IMR-90 (cell line): ENCODE data around the gene UBE2E2. TPM values are rescaled to one million over a fixed set of nuclear protein-coding genes. Genes with fewer than 3 reads are reported as not detected.

ENCODE experiments used
- ATAC-seq: fragments of 200-7000 bp; cut with Tn5 transposase; 2 replicates; pipeline ENCODE4 v1.9.1; 2020; ENCODE audit warnings: low read depth, mild to moderate bottlenecking, moderate library complexity
- BruUV-seq: library from RNA; stranded (reverse); fragments of 400-500 nt; replicated peaks from 2 replicates; lab custom pipeline; 2021; lab: Mats Ljungman, UMichigan
- CTCF ChIA-PET: fragments of 300-600 bp; formaldehyde crosslinking; extraction: SDS; loops from one replicate; lab custom pipeline; 2021; ENCODE audit warnings: antibody characterized with exemption; lab: Yijun Ruan, JAX
- POLR2A ChIA-PET: fragments of 300-600 bp; sonication (Branson Sonifier 250); formaldehyde crosslinking; loops from one replicate; lab custom pipeline; 2022; ENCODE audit warnings: antibody characterized with exemption; ENCODE audit not compliant: unreplicated experiment; lab: Charles Lee
- DNase-seq: peaks from one replicate; pipeline ENCODE4 v3.0.0; 2013
- H2AFZ ChIP-seq: replicated peaks from 2 replicates; pipeline ENCODE3; 2013; ENCODE audit warnings: low read length, mild to moderate bottlenecking; ENCODE audit not compliant: poor library complexity
- H2AK5ac ChIP-seq: 2 replicates; pipeline ENCODE4 v1.6.1; 2013; ENCODE audit warnings: low read depth, low read length, inconsistent platforms
- H2AK9ac ChIP-seq: replicated peaks from 2 replicates; pipeline ENCODE3; 2013; ENCODE audit warnings: mild to moderate bottlenecking, low read depth, low read length, moderate library complexity; ENCODE audit not compliant: poor library complexity
- H2BK120ac ChIP-seq: 2 replicates; pipeline ENCODE4 v1.6.1; 2013; ENCODE audit warnings: low read depth, low read length, inconsistent platforms
- H2BK15ac ChIP-seq: 3 replicates; pipeline ENCODE4 v1.6.1; 2013; ENCODE audit warnings: low read depth, low read length, inconsistent platforms
- H2BK20ac ChIP-seq: 2 replicates; pipeline ENCODE4 v1.6.1; 2013; ENCODE audit warnings: low read depth, mild to moderate bottlenecking, inconsistent platforms, low read length, moderate library complexity
- H2BK5ac ChIP-seq: 2 replicates; pipeline ENCODE4 v1.6.1; 2013; ENCODE audit warnings: mild to moderate bottlenecking, low read depth, low read length, inconsistent platforms; ENCODE audit not compliant: poor library complexity, severe bottlenecking
- H3K14ac ChIP-seq: replicated peaks from 2 replicates; pipeline ENCODE4 v1.6.1; 2013; ENCODE audit warnings: low read depth, low read length, inconsistent platforms
- H3K18ac ChIP-seq: 2 replicates; pipeline ENCODE4 v1.6.1; 2013; ENCODE audit warnings: low read depth, low read length, control low read depth
- H3K23ac ChIP-seq: 2 replicates; pipeline ENCODE4 v1.6.1; 2013; ENCODE audit warnings: low read depth, low read length, inconsistent platforms
- H3K27ac ChIP-seq: 2 replicates; pipeline ENCODE4 v1.5.1; 2013; ENCODE audit warnings: mild to moderate bottlenecking, control low read depth, low read length; ENCODE audit not compliant: insufficient read depth
- H3K27me3 ChIP-seq: 2 replicates; pipeline ENCODE4 v1.6.1; 2013; ENCODE audit warnings: low read length; ENCODE audit not compliant: control insufficient read depth, insufficient read depth
- H3K36me3 ChIP-seq: 2 replicates; pipeline ENCODE4 v1.6.1; 2013; ENCODE audit warnings: low read length, mixed read lengths; ENCODE audit not compliant: control insufficient read depth, insufficient read depth
- H3K4ac ChIP-seq: 2 replicates; pipeline ENCODE4 v1.6.1; 2013; ENCODE audit warnings: low read depth, low read length, inconsistent platforms
- H3K4me1 ChIP-seq: 2 replicates; pipeline ENCODE4 v1.6.1; 2013; ENCODE audit warnings: low read length, mixed read lengths; ENCODE audit not compliant: control insufficient read depth, insufficient read depth
- H3K4me2 ChIP-seq: 2 replicates; pipeline ENCODE4 v1.6.1; 2013; ENCODE audit warnings: low read depth, mild to moderate bottlenecking, control low read depth, low read length, moderate library complexity
- H3K4me3 ChIP-seq: 2 replicates; pipeline ENCODE4 v1.5.1; 2013; ENCODE audit warnings: low read depth, mild to moderate bottlenecking, control low read depth, low read length, moderate library complexity; ENCODE audit not compliant: insufficient read depth
- H3K56ac ChIP-seq: 2 replicates; pipeline ENCODE4 v1.6.1; 2013; ENCODE audit warnings: low read length, inconsistent platforms; ENCODE audit not compliant: insufficient read depth; ENCODE audit errors: extremely low read depth
- H3K79me1 ChIP-seq, 2 experiments: 2 replicates each; pipeline ENCODE4 v1.6.1; 2013; ENCODE audit warnings: low read length in 2 of 2, inconsistent platforms in 1 of 2, low read depth in 1 of 2
- H3K9ac ChIP-seq: 2 replicates; pipeline ENCODE4 v1.6.1; 2013; ENCODE audit warnings: low read depth, low read length, control low read depth
- H3K9me1 ChIP-seq: 2 replicates; pipeline ENCODE4 v1.6.1; 2013; ENCODE audit warnings: low read length, inconsistent platforms; ENCODE audit not compliant: insufficient read depth
- H3K9me3 ChIP-seq: 2 replicates; pipeline ENCODE4 v1.6.1; 2013; ENCODE audit warnings: low read length; ENCODE audit not compliant: control insufficient read depth, insufficient read depth
- H4K20me1 ChIP-seq: 2 replicates; pipeline ENCODE4 v1.6.1; 2013; ENCODE audit warnings: low read length, inconsistent platforms; ENCODE audit not compliant: insufficient read depth
- H4K5ac ChIP-seq: 2 replicates; pipeline ENCODE4 v1.6.1; 2013; ENCODE audit warnings: mild to moderate bottlenecking, low read depth, low read length, control low read depth
- H4K8ac ChIP-seq, 2 experiments: 2 replicates each; pipeline ENCODE4 v1.6.1; 2013; ENCODE audit warnings: low read depth in 2 of 2, low read length in 2 of 2, control low read depth in 1 of 2, inconsistent platforms in 1 of 2
- H4K91ac ChIP-seq: 2 replicates; pipeline ENCODE4 v1.6.1; 2013; ENCODE audit warnings: low read depth, low read length, inconsistent platforms; ENCODE audit not compliant: insufficient read depth
- BHLHE40 ChIP-seq: fragments of 150-350 bp; IDR thresholded peaks from 2 replicates; pipeline ENCODE4 v1.6.1; 2016; ENCODE audit warnings: mild to moderate bottlenecking, low read depth, low read length
- WGBS, 2 experiments: methylation state at CpG; one replicate each; pipeline versions ENCODE4 v1.1.5 to v1.1.7; 2013; ENCODE audit warnings: missing lambda C conversion rate in 2 of 2; ENCODE audit not compliant: insufficient read length in 1 of 2; ENCODE audit errors: extremely low coverage in 2 of 2; 5-methylcytosine and 5-hydroxymethylcytosine counted together
- dilution Hi-C: fragments of 300-500 bp; cut with HindIII; formaldehyde crosslinking; loops from one replicate; pipeline ENCODE4 v1.14.3; 2018; ENCODE audit warnings: low sequenced_read_pairs; ENCODE audit not compliant: unreplicated experiment
- in situ Hi-C: fragments of 300-500 bp; cut with MboI; formaldehyde crosslinking; loops from 3 replicates; pipeline ENCODE4 v1.14.3; 2019; ENCODE audit warnings: low sequenced_read_pairs, inconsistent platforms, mixed read lengths
- intact Hi-C: fragments of 100-400 bp; cut with micrococcal nuclease; formaldehyde crosslinking; loops from 2 replicates; pipeline ENCODE4 v1.10.0; 2022
- polyA plus RNA-seq, 3 experiments: library from polyadenylated mRNA; depleted of rRNA; stranded (reverse); fragments of >200 nt; gene quantifications; 2 replicates each; pipeline ENCODE4 v1.2.3, GENCODE V29; 2012; ENCODE audit warnings: low replicate concordance in 1 of 3
- total RNA-seq: library from RNA; depleted of rRNA; stranded (reverse); fragments of >200 nt; gene quantifications from 2 replicates; pipeline ENCODE4 v1.2.3, GENCODE V29; 2012

Gene UBE2E2
- total and polyA plus RNA-seq, 2 of the 4 experiments (the other 2 are of a cell fraction): 18.6 to 32.7 TPM

DNA sequence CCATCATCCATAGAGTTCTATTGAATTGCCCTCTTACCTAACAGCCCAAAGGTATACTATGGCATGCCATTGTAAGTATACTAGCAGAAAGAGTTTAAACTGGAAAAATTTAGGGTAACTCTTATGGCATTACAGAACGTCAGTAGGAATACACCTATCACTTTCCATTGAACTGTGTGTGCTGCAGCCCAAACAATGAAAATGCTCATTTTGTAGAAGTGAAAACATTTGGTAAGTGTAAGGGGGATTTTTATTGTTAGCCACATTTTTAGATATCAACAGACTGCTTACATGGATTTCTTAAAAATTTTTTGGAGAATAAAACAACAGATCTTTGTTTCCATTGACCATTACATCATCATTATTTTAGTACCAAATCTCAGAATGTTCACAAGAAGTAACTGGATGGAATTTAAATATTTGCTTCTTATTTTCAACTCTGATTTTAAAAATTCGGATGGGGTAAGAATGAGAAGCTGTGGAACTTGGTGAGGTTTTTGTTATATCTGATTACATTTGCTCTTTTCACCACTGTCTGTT is 245.9 kb downstream of the UBE2E2 start:
- Histone ChIP-seq H3K79me1 (peaks cover 0 to 11% of the 10 kb centered on the region in 2 experiments; a peak in 1 of 4 replicates), H2AK5ac (no peak overlapping the region), H3K4me3 (no peak overlapping the region), H3K4me1 (peaks cover 3% of the 10 kb centered on the region; the same call in 1 of the 2 replicates), H3K9me1 (no peaks in the 10 kb centered on the region), H3K56ac (no peak overlapping the region), H3K27me3 (no peaks in the 10 kb centered on the region), H2AK9ac (no peak overlapping the region), H3K4me2 (no peak overlapping the region), H2BK120ac (no peak overlapping the region), H2AFZ (no peak overlapping the region), H2BK20ac (no peak overlapping the region), H4K8ac (no peak overlapping the region), H4K5ac (no peak overlapping the region), H3K14ac (no peak overlapping the region), H3K9ac (no peak overlapping the region), H3K27ac (no peak overlapping the region), H3K18ac (no peak overlapping the region), H2BK15ac (no peak overlapping the region), H2BK5ac (no peak overlapping the region), H3K4ac (no peak overlapping the region), H4K91ac (no peak overlapping the region), H3K9me3 (no peaks in the 10 kb centered on the region), H3K36me3 (no peaks in the 10 kb centered on the region), H4K20me1 (no peaks in the 10 kb centered on the region), H3K23ac (no peak overlapping the region)
- ChIA-PET CTCF (no interaction called here), POLR2A (no interaction called here)
- in situ Hi-C loops (no loop called here), dilution Hi-C loops (no loop called here), intact Hi-C loops (loop anchor here (5.0 kb wide), 1 partner anchor 123 kb away; no protein-coding TSS in a partner anchor)
- TF ChIP-seq BHLHE40: no peak
- no TSS peak for BruUV-seq
- no CpG with 5 or more reads among the region's 2 CpGs for WGBS, 2 experiments
- DNase-seq (no peak), ATAC-seq (no peak)
